Smooth muscle cell (in vitro differentiated cells): ENCODE measurements around the gene SERPINF2. TPM values are rescaled to one million over a fixed set of nuclear protein-coding genes. Genes with fewer than 3 reads are reported as not detected.

ENCODE experiments used
- DNase-seq: peaks from one replicate; lab custom pipeline; 2025; ENCODE audit not compliant: unreplicated experiment; lab: John Stamatoyannopoulos, UW
- H2AFZ ChIP-seq: fragments of 200-600 bp; sonication (generic); 2 replicates; pipeline ENCODE4 v1.6.0; 2016; ENCODE audit warnings: antibody characterized with exemption, low read depth, mild to moderate bottlenecking
- H3F3A ChIP-seq: fragments of 200-600 bp; sonication (generic); 2 replicates; pipeline ENCODE4 v1.6.0; 2017; ENCODE audit warnings: antibody characterized with exemption, low read depth
- H3K27ac ChIP-seq: fragments of 200-600 bp; sonication (generic); 2 replicates; pipeline ENCODE4 v1.5.1; 2016; ENCODE audit warnings: low read depth, mild to moderate bottlenecking
- H3K27me3 ChIP-seq: fragments of 200-600 bp; sonication (generic); 2 replicates; pipeline ENCODE4 v1.6.1; 2016; ENCODE audit warnings: low read depth, mild to moderate bottlenecking
- H3K36me3 ChIP-seq: fragments of 200-600 bp; sonication (generic); 2 replicates; pipeline ENCODE4 v1.5.1; 2016; ENCODE audit warnings: low read depth
- H3K4me1 ChIP-seq: fragments of 200-600 bp; sonication (generic); 2 replicates; pipeline ENCODE4 v1.5.1; 2016; ENCODE audit warnings: low read depth
- H3K4me2 ChIP-seq: fragments of 200-600 bp; sonication (generic); 2 replicates; pipeline ENCODE4 v1.6.0; 2016; ENCODE audit warnings: mild to moderate bottlenecking
- H3K4me3 ChIP-seq: fragments of 200-600 bp; sonication (generic); 2 replicates; pipeline ENCODE4 v1.5.1; 2016; ENCODE audit warnings: mild to moderate bottlenecking
- H3K79me2 ChIP-seq: fragments of 200-600 bp; sonication (generic); 2 replicates; pipeline ENCODE4 v1.6.0; 2016; ENCODE audit warnings: low read depth, mild to moderate bottlenecking
- H3K9ac ChIP-seq: fragments of 200-600 bp; sonication (generic); 2 replicates; pipeline ENCODE4 v1.6.0; 2016; ENCODE audit warnings: low read depth
- H3K9me3 ChIP-seq: fragments of 200-600 bp; sonication (generic); replicated peaks from 2 replicates; pipeline ENCODE4 v1.5.1; 2016; ENCODE audit warnings: low read depth
- H4K20me1 ChIP-seq: fragments of 200-600 bp; sonication (generic); 2 replicates; pipeline ENCODE4 v1.6.0; 2016; ENCODE audit warnings: low read depth
- CTCF ChIP-seq: fragments of 200-600 bp; sonication (generic); IDR thresholded peaks from 2 replicates; pipeline ENCODE4 v1.5.1; 2017; ENCODE audit warnings: borderline replicate concordance, mild to moderate bottlenecking, antibody characterized with exemption; ENCODE audit not compliant: insufficient read depth, poor library complexity, severe bottlenecking
- WGBS: methylation state at CpG from one replicate; pipeline ENCODE4 v1.1.7; 2016; ENCODE audit warnings: low lambda C conversion rate; 5-methylcytosine and 5-hydroxymethylcytosine counted together
- polyA plus RNA-seq: library from polyadenylated mRNA; unstranded; fragments of >200 nt; fragmentation: Nextera tagmentation; extraction: Ambion mirVana; gene quantifications from 2 replicates; pipeline ENCODE4 v1.2.1, GENCODE V29; 2016
- total RNA-seq: library from RNA; depleted of rRNA; stranded (reverse); fragments of >200 nt; gene quantifications from 2 replicates; pipeline ENCODE4 v1.2.3, GENCODE V29; 2014

SERPINF2 gene
- total and polyA plus RNA-seq, 2 experiments from 2014 or later: 0.18 to 0.22 TPM

GRCh38 chr17:1713878-1714426 lies 28.7 kb upstream of the SERPINF2 start:
- peaks cover 52% of the 10 kb centered on the region for H3K79me2 ChIP-seq
- peak overlapping the region; percentile 99 for H3K4me2 ChIP-seq
- H3K27me3 ChIP-seq: no peaks in the 10 kb centered on the region
- H3K27ac ChIP-seq: peak overlapping the region; percentile 99
- 10% methylated on average over 11 of the region's 11 CpGs for WGBS
- TF ChIP-seq CTCF: no peak
- peaks cover 58% of the 10 kb centered on the region for H4K20me1 ChIP-seq
- H3K4me1 ChIP-seq: peaks cover 32% of the 10 kb centered on the region
- DNase-seq: no peak
- no peaks in the 10 kb centered on the region for H3K36me3 ChIP-seq
- peak overlapping the region; percentile 90 for H3K9ac ChIP-seq
- H3F3A ChIP-seq: peaks cover 40% of the 10 kb centered on the region
- no peaks in the 10 kb centered on the region for H3K9me3 ChIP-seq
- H2AFZ ChIP-seq: no peak overlapping the region
- H3K4me3 ChIP-seq: peak overlapping the region; percentile 97

DNA sequence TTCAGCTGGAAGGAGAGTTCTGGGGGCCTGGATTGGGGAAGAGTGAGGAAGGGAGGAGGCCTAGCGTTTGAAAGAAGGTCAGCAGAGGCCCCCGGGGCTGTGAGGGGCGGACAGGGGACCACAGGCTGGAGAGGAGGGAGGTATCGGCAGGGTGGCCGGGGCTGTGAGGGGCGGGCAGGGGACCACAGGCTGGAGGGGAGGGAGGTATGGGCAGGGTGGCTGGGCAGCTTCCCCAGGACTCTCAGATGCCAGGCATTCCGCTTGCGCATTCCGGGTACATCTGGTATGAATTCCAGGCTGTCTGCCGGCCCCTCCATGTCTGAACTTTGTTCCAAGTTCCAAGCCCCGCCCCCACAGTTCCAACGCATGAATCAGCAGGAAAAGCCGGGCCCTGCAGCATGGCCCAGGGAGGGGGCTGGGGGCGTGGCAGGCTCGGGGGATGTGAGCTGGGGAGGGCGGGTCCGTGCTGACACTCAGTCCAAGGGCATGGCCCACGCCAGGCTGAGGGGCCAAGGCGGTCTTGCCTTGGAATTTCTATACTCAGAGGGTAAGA lies 28.2 kb upstream of the SERPINF2 start:
- DNase-seq: peak; percentile 91
- H3K79me2 ChIP-seq: peaks cover 52% of the 10 kb centered on the region
- 2% methylated on average over 10 of the region's 19 CpGs for WGBS

GRCh38 chr17:1714980-1715802 lies 27.5 kb upstream of the SERPINF2 start:
- H3K27ac ChIP-seq: peak overlapping the region; percentile 99
- H3K36me3 ChIP-seq: no peaks in the 10 kb centered on the region
- H3K27me3 ChIP-seq: no peaks in the 10 kb centered on the region
- WGBS: 2% methylated on average over 22 of the region's 32 CpGs
- peak; percentile 77 for DNase-seq
- peak overlapping the region; percentile 100 for H3K9ac ChIP-seq
- TF ChIP-seq CTCF: no peak
- H2AFZ ChIP-seq: no peak overlapping the region
- peaks cover 57% of the 10 kb centered on the region for H4K20me1 ChIP-seq
- peaks cover 52% of the 10 kb centered on the region for H3K79me2 ChIP-seq
- peaks cover 32% of the 10 kb centered on the region for H3K4me1 ChIP-seq
- peak overlapping the region; percentile 97 for H3K4me3 ChIP-seq
- H3K9me3 ChIP-seq: no peaks in the 10 kb centered on the region
- peaks cover 40% of the 10 kb centered on the region for H3F3A ChIP-seq
- H3K4me2 ChIP-seq: peak overlapping the region; percentile 99

More for the DNA sequence above, 28.2 kb upstream of the SERPINF2 start:
- peaks cover 40% of the 10 kb centered on the region for H3F3A ChIP-seq
- peak overlapping the region; percentile 99 for H3K27ac ChIP-seq
- H3K4me1 ChIP-seq: peaks cover 32% of the 10 kb centered on the region
- H3K9ac ChIP-seq: peak overlapping the region; percentile 100
- TF ChIP-seq CTCF: no peak
- peak overlapping the region; percentile 99 for H3K4me2 ChIP-seq
- no peaks in the 10 kb centered on the region for H3K9me3 ChIP-seq
- H3K4me3 ChIP-seq: peak overlapping the region; percentile 97
- H4K20me1 ChIP-seq: peaks cover 57% of the 10 kb centered on the region
- H3K36me3 ChIP-seq: no peaks in the 10 kb centered on the region
- H2AFZ ChIP-seq: no peak overlapping the region
- H3K27me3 ChIP-seq: no peaks in the 10 kb centered on the region
